ENCODE measurements around the gene PPM1M.

Gene PPM1M

GRCh38 chr3:52246728-52247408 lies 1.3 kb downstream of the PPM1M start:
- H3K27me3 ChIP-seq (ENCODE audit: insufficient read depth, low read depth, severe bottlenecking), result no peaks in the 10 kb centered on the region
- no peak overlapping the region for H3K4me3 ChIP-seq (ENCODE audit: low read depth, low read length)
- no peaks in the 10 kb centered on the region for H3K9me3 ChIP-seq (ENCODE audit: severe bottlenecking)
- no peak overlapping the region for H3K27ac ChIP-seq
- no peak for TF ChIP-seq CTCF (IDR thresholded peaks at IDR 0.05; ENCODE audit: low read depth, low read length)
- no peak for DNase-seq
- no peaks in the 10 kb centered on the region for H3K36me3 ChIP-seq

GRCh38 chr3:52247409-52248164 lies 2.0 kb downstream of the PPM1M start:
- Histone ChIP-seq H3K9me3 (ENCODE audit: severe bottlenecking) (no peaks in the 10 kb centered on the region), H3K36me3 (peaks cover 5% of the 10 kb centered on the region), H3K27ac (no peak overlapping the region), H3K4me3 (ENCODE audit: low read depth, low read length) (no peak overlapping the region), H3K27me3 (ENCODE audit: insufficient read depth, low read depth, severe bottlenecking) (no peaks in the 10 kb centered on the region)
- TF ChIP-seq CTCF (IDR thresholded peaks at IDR 0.05; ENCODE audit: low read depth, low read length), result no peak
- DNase-seq, result no peak

GRCh38 chr3:52248165-52248541 lies 2.6 kb downstream of the PPM1M start:
- peaks cover 5% of the 10 kb centered on the region for H3K36me3 ChIP-seq
- H3K27ac ChIP-seq, result no peak overlapping the region

GRCh38 chr3:52248816-52249547 lies 3.4 kb downstream of the PPM1M start:
- no peaks in the 10 kb centered on the region for H3K9me3 ChIP-seq (ENCODE audit: severe bottlenecking)
- TF ChIP-seq CTCF (IDR thresholded peaks at IDR 0.05; ENCODE audit: low read depth, low read length), result no peak
- no peak overlapping the region for H3K27ac ChIP-seq
- H3K36me3 ChIP-seq, result peaks cover 9% of the 10 kb centered on the region
- DNase-seq, result no peak
- H3K4me3 ChIP-seq (ENCODE audit: low read depth, low read length), result no peak overlapping the region
- no peaks in the 10 kb centered on the region for H3K27me3 ChIP-seq (ENCODE audit: insufficient read depth, low read depth, severe bottlenecking)

More at GRCh38 chr3:52248165-52248541, 2.6 kb downstream of the PPM1M start:
- no peak overlapping the region for H3K4me3 ChIP-seq (ENCODE audit: low read depth, low read length)
- DNase-seq, result no peak
- TF ChIP-seq CTCF (IDR thresholded peaks at IDR 0.05; ENCODE audit: low read depth, low read length), result no peak
- H3K27me3 ChIP-seq (ENCODE audit: insufficient read depth, low read depth, severe bottlenecking), result no peaks in the 10 kb centered on the region
- H3K9me3 ChIP-seq (ENCODE audit: severe bottlenecking), result no peaks in the 10 kb centered on the region

GRCh38 chr3:52249683-52250082 lies 4.1 kb downstream of the PPM1M start:
- H3K9me3 ChIP-seq (ENCODE audit: severe bottlenecking), result no peaks in the 10 kb centered on the region
- TF ChIP-seq CTCF (IDR thresholded peaks at IDR 0.05; ENCODE audit: low read depth, low read length), result no peak
- H3K27ac ChIP-seq, result no peak overlapping the region
- no peak overlapping the region for H3K4me3 ChIP-seq (ENCODE audit: low read depth, low read length)
- H3K27me3 ChIP-seq (ENCODE audit: insufficient read depth, low read depth, severe bottlenecking), result no peaks in the 10 kb centered on the region
- no peak for DNase-seq
- peaks cover 9% of the 10 kb centered on the region for H3K36me3 ChIP-seq

All from WERI-Rb-1 (cell line).